Endothelial cell (in vitro differentiated cells): ENCODE measurements around the gene KLHL22. TPM values are rescaled to one million over a fixed set of nuclear protein-coding genes. Genes with fewer than 3 reads are reported as not detected.
"Not testable (repeated sequence)": the region's sequence is repeated elsewhere in the genome, so short reads cannot be mapped to it uniquely, and the experiment has no call there.

Source experiments
- DNase-seq: peaks from one replicate; pipeline ENCODE4 v3.0.0; 2021; ENCODE audit warnings: low spot score
- H3K27ac Mint-ChIP-seq: one replicate; pipeline ENCODE4 v1.8.0; 2021; ENCODE audit warnings: mixed read lengths, inconsistent platforms; ENCODE audit not compliant: unreplicated experiment
- H3K27me3 Mint-ChIP-seq: one replicate; pipeline ENCODE4 v1.8.0; 2021; ENCODE audit warnings: mild to moderate bottlenecking, moderate library complexity, mixed read lengths, inconsistent platforms; ENCODE audit not compliant: unreplicated experiment
- H3K36me3 Mint-ChIP-seq: one replicate; pipeline ENCODE4 v1.8.0; 2021; ENCODE audit warnings: mild to moderate bottlenecking, low read depth, mixed read lengths, inconsistent platforms; ENCODE audit not compliant: unreplicated experiment
- H3K4me1 Mint-ChIP-seq: one replicate; pipeline ENCODE4 v1.8.0; 2021; ENCODE audit warnings: mild to moderate bottlenecking, mixed read lengths, inconsistent platforms; ENCODE audit not compliant: unreplicated experiment
- H3K4me3 Mint-ChIP-seq: one replicate; pipeline ENCODE4 v1.8.0; 2021; ENCODE audit warnings: mild to moderate bottlenecking, mixed read lengths, inconsistent platforms; ENCODE audit not compliant: unreplicated experiment
- H3K9me3 Mint-ChIP-seq: one replicate; pipeline ENCODE4 v1.8.0; 2021; ENCODE audit warnings: mixed read lengths, inconsistent platforms; ENCODE audit not compliant: unreplicated experiment
- CTCF ChIP-seq: fragments of 200-600 bp; sonication (generic); IDR thresholded peaks from one replicate; pipeline ENCODE4 v1.5.0; 2021; ENCODE audit warnings: antibody characterized with exemption; ENCODE audit not compliant: unreplicated experiment
- total RNA-seq: library from RNA; stranded (reverse); fragmentation: NEBNext Ultra II Directional; extraction: Animal tissue kit (Norgen Biotek cat#: 25700); gene quantifications from one replicate; pipeline ENCODE4 v1.2.1, GENCODE V29; 2021; ENCODE audit not compliant: unreplicated experiment

The KLHL22 gene
- total RNA-seq, 1 donor from 2014 or later: 19.4 TPM

GRCh38 chr22:20507253-20508066 is 11.9 kb upstream of the KLHL22 start, which contains the start of gene MED15:
MED15 (plus strand) TSS chr22:20507610; CDS start chr22:20507679, 69 bp downstream.
- Mint-ChIP-seq H3K4me3 (peak within 1 kb of the TSS; percentile 98), H3K27ac (peak within 1 kb of the TSS; percentile 99), H3K36me3 (peaks cover 4% of the 10 kb centered on the region), H3K9me3 (no peaks in the 10 kb centered on the region), H3K27me3 (peaks cover 13% of the 10 kb centered on the region), H3K4me1 (peaks cover 50% of the 10 kb centered on the region)
- no peak for TF ChIP-seq CTCF
- peak; percentile 86 for DNase-seq

GRCh38 chr22:20506543-20507252 is 11.1 kb upstream of the KLHL22 start:
- Mint-ChIP-seq H3K27ac (peak overlapping the region; percentile 99), H3K4me3 (peak overlapping the region; percentile 98), H3K9me3 (no peaks in the 10 kb centered on the region), H3K4me1 (peaks cover 44% of the 10 kb centered on the region), H3K27me3 (peaks cover 13% of the 10 kb centered on the region), H3K36me3 (peaks cover 4% of the 10 kb centered on the region)
- no peak for DNase-seq
- no peak for TF ChIP-seq CTCF

- H3K27ac Mint-ChIP-seq, DNase-seq, H3K4me3 Mint-ChIP-seq: not testable (repeated sequence)
These were observed 8.8 kb upstream of the KLHL22 start for GRCh38 chr22:20504293-20504922.

GRCh38 chr22:20503816-20504215 is 8.2 kb upstream of the KLHL22 start:
- H3K9me3 Mint-ChIP-seq: no peaks in the 10 kb centered on the region
- no peak for DNase-seq
- TF ChIP-seq CTCF: no peak
- peaks cover 12% of the 10 kb centered on the region for H3K27me3 Mint-ChIP-seq
- H3K4me3 Mint-ChIP-seq: no peak overlapping the region
- H3K36me3 Mint-ChIP-seq: peaks cover 9% of the 10 kb centered on the region
- peaks cover 21% of the 10 kb centered on the region for H3K4me1 Mint-ChIP-seq
- H3K27ac Mint-ChIP-seq: no peak overlapping the region

More at GRCh38 chr22:20504293-20504922, 8.8 kb upstream of the KLHL22 start:
- Mint-ChIP-seq H3K4me1 (peaks cover 23% of the 10 kb centered on the region), H3K27me3 (peaks cover 13% of the 10 kb centered on the region)
- H3K9me3 Mint-ChIP-seq, H3K36me3 Mint-ChIP-seq: not testable (repeated sequence)

GRCh38 chr22:20499769-20500168 is 4.2 kb upstream of the KLHL22 start:
- Mint-ChIP-seq H3K9me3 (no peaks in the 10 kb centered on the region), H3K27me3 (peaks cover 7% of the 10 kb centered on the region), H3K4me1 (peaks cover 13% of the 10 kb centered on the region), H3K27ac (no peak overlapping the region), H3K36me3 (peaks cover 12% of the 10 kb centered on the region), H3K4me3 (no peak overlapping the region)
- no peak for TF ChIP-seq CTCF
- DNase-seq: no peak
